Astrocyte of the cerebellum (primary cell): ENCODE results near the gene ARMC6.

Experiments
- DNase-seq: peaks from one replicate; pipeline ENCODE4 v3.0.0-alpha.2; 2011; ENCODE audit warnings: low read depth
- H3K4me3 ChIP-seq: 2 replicates; pipeline ENCODE4 v1.5.1; 2011; ENCODE audit warnings: mild to moderate bottlenecking, low read depth, low read length, moderate library complexity
- in situ Hi-C: cut with HindIII; loops from 2 replicates; pipeline ENCODE4 v1.10.0; 2017; ENCODE audit warnings: low sequenced_read_pairs
- TF ChIP-seq, protein P1 (sequence below): IDR thresholded peaks from 2 replicates; pipeline ENCODE4 v1.5.1; 2012; ENCODE audit warnings: low read length, low read depth, moderate library complexity, mild to moderate bottlenecking; ENCODE audit errors: missing control alignments

Gene ARMC6

DNA sequence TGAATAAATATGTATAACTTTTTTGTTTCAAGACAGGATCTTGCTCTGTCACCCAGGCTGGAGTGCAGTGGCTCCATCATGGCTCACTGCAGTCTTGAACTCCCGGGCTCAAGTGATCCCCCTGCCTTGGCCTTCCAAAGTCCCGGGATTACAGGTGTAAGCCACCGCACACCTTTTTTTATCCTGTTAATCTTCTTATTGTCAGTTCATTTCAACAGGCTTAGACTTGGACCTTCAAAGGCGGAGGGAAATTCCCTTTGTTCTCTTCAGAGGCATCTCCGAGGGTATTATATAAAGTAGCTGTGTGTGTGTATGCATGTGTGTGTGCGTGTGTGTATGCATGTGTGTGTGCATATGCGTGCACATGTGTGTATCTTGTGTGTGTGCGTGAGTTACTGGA, 35.1 kb upstream of the ARMC6 start:
- in situ Hi-C loops, result no loop called here
- TF ChIP-seq, protein P1, sequence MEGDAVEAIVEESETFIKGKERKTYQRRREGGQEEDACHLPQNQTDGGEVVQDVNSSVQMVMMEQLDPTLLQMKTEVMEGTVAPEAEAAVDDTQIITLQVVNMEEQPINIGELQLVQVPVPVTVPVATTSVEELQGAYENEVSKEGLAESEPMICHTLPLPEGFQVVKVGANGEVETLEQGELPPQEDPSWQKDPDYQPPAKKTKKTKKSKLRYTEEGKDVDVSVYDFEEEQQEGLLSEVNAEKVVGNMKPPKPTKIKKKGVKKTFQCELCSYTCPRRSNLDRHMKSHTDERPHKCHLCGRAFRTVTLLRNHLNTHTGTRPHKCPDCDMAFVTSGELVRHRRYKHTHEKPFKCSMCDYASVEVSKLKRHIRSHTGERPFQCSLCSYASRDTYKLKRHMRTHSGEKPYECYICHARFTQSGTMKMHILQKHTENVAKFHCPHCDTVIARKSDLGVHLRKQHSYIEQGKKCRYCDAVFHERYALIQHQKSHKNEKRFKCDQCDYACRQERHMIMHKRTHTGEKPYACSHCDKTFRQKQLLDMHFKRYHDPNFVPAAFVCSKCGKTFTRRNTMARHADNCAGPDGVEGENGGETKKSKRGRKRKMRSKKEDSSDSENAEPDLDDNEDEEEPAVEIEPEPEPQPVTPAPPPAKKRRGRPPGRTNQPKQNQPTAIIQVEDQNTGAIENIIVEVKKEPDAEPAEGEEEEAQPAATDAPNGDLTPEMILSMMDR, result no peak
- H3K4me3 ChIP-seq, result no peak overlapping the region
- no peak for DNase-seq

GRCh38 chr19:18999016-18999758, 34.2 kb upstream of the ARMC6 start:
- TF ChIP-seq, protein P1, result no peak
- DNase-seq, result peak; percentile 34
- in situ Hi-C loops, result no loop called here
- H3K4me3 ChIP-seq, result no peak overlapping the region

DNA sequence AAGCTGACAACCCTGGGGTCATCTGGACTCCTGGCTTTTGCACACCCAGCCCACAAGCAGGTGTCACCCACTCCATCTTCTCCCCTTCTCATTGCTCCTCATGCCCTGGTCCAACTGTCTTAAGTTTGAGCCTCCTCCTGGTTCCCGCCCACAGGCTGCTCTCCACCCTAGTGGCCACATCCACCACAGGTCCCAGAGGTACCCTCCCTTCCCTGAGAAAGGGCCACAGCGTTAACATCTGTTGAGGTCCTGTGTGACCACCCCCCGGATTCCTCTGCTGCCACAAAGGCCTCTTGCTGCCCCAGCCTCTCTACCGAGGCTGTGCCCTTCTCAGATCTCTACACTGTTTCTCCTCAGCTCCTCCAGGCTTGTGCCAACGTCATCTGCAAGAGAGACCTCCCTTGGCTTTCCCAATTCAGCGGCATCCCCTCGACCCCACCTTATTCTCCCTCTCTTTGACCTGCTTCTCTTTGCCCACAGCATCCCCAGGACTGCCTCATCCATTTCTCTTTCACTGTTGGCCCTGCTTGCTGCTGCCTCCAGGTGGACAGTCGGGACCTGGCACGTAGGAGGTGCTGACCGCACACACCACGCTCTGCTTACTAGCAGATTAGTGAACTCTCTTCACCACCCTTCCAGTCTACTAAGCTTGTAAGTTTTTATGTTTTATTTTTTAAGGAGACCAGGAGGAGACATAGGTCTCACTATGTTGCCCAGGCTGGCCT, 33.3 kb upstream of the ARMC6 start:
- TF ChIP-seq, protein P1, result peak; percentile 47
- H3K4me3 ChIP-seq, result no peak overlapping the region
- no peak for DNase-seq
- in situ Hi-C loops, result no loop called here

- in situ Hi-C loops, result no loop called here
- TF ChIP-seq, protein P1, result no peak
- no peak for DNase-seq
- no peak overlapping the region for H3K4me3 ChIP-seq
Measured at GRCh38 chr19:19004144-19004543, 29.3 kb upstream of the ARMC6 start.

DNA sequence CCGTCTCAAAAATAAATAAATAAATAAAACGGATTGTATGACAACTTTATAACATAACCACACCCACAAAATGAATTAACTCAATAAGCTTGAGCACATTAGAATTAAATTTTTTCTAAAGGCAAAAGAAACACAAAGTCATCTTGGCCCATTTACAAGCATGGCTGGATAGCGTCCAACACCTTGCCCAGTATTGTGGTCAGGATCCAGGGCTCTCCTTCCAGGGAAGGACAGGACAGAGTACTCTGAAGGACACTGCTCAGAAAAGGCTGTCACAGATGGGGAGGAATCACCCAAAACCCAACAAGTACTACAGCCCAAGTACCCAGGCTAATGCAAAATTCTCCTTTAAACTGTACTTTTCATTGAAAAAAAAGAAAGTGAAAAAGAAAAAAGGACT, 27.2 kb upstream of the ARMC6 start:
- TF ChIP-seq, protein P1, result no peak
- DNase-seq, result peak; percentile 4
- in situ Hi-C loops, result no loop called here
- no peak overlapping the region for H3K4me3 ChIP-seq

DNA sequence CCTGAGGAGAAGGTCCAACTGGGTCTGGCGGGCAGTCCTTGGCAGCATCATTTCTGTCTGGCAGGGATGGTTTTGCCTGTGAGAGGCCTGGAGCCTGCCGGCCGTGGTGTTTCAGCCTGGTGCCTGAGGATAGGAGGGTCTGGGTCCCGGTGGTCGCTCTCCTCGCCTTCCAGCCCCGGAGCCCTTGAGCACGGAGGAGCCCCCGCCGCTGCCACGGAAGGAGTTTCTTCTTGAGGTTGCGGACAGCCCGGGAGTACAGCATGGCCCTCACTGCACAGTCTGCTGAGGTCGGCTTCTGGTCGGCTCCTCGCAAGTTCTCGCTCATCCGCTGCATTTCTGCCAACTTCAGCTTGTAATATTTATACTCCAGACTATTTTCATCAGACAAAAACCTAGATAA, 23.5 kb upstream of the ARMC6 start:
- no peak for DNase-seq
- TF ChIP-seq, protein P1, result no peak
- no peak overlapping the region for H3K4me3 ChIP-seq
- in situ Hi-C loops, result no loop called here
